ENCODE measurements around the gene TANGO2.

DNA sequence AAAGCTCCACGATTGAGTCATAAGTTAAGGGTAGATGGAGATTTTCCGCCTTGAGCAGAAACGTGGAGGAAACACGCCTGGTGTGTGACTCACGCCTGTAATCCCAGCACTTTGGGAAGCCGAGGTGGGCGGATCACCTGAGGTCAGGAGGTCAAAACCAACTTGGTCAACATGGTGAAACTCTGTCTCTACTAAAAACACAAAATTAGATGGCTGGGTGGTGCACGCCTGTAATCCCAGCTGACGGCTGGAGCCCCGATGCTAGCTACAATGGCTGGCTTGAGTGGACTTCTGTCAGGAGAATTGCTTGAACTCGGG lies 41.8 kb downstream of the TANGO2 start:
- TF ChIP-seq, protein P1, sequence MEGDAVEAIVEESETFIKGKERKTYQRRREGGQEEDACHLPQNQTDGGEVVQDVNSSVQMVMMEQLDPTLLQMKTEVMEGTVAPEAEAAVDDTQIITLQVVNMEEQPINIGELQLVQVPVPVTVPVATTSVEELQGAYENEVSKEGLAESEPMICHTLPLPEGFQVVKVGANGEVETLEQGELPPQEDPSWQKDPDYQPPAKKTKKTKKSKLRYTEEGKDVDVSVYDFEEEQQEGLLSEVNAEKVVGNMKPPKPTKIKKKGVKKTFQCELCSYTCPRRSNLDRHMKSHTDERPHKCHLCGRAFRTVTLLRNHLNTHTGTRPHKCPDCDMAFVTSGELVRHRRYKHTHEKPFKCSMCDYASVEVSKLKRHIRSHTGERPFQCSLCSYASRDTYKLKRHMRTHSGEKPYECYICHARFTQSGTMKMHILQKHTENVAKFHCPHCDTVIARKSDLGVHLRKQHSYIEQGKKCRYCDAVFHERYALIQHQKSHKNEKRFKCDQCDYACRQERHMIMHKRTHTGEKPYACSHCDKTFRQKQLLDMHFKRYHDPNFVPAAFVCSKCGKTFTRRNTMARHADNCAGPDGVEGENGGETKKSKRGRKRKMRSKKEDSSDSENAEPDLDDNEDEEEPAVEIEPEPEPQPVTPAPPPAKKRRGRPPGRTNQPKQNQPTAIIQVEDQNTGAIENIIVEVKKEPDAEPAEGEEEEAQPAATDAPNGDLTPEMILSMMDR (IDR thresholded peaks at IDR 0.05) = no peak
- TF ChIP-seq EP300 (IDR thresholded peaks at IDR 0.05) = no peak
